ENCODE data around the gene AATK. TPM values are rescaled to one million over a fixed set of nuclear protein-coding genes. Genes with fewer than 3 reads are reported as not detected.

AATK gene
- total and polyA plus RNA-seq, 9 of the 15 experiments (the other 6 are each of a cell fraction or from before 2014, with no cell fraction given), result 0.11 to 0.55 (median 0.38) TPM; not detected in 5

DNA sequence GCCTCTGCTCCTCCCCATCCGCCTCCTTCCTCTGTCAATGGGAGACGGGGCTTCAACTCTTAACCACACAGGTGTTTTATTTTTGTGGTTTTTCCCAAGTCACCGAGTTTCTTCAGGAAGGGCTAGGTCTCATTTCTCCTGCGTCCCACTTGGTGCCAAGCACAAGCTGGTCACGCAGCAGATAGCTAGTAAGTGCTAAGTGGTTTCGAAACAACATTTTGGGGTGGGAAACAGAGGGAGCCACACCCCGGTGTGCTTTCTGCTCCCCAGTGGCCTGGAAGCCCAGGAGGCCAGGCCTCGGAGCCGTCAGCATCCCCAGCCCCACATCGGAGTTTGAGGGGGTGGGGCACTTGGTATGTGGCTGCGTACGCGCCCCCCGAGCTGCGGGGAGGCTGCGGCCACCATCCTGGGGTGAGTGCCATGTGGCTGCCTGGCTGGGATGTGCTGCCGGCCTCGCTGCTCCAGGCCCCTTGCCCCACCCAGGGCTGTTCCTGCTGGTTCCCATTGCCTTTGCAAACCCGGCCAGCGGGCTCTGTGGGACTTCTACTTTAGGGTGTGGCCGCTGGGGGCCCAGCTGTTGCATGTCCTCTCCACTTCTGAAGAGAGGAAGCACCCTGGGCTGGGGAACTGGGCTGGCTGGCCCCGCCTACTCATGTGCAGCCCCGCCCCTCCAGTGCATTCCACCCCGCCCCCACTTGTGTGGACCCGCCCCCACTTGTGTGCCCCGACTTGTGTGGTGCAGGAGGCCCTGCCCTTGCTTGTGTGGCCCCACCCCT lies 75.5 kb downstream of the AATK start (continued):
- TF ChIP-seq, protein P1, sequence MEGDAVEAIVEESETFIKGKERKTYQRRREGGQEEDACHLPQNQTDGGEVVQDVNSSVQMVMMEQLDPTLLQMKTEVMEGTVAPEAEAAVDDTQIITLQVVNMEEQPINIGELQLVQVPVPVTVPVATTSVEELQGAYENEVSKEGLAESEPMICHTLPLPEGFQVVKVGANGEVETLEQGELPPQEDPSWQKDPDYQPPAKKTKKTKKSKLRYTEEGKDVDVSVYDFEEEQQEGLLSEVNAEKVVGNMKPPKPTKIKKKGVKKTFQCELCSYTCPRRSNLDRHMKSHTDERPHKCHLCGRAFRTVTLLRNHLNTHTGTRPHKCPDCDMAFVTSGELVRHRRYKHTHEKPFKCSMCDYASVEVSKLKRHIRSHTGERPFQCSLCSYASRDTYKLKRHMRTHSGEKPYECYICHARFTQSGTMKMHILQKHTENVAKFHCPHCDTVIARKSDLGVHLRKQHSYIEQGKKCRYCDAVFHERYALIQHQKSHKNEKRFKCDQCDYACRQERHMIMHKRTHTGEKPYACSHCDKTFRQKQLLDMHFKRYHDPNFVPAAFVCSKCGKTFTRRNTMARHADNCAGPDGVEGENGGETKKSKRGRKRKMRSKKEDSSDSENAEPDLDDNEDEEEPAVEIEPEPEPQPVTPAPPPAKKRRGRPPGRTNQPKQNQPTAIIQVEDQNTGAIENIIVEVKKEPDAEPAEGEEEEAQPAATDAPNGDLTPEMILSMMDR (IDR thresholded peaks at IDR 0.05 in 2 of 3, conservative IDR thresholded peaks at IDR 0.05 in 1 of 3; ENCODE audit: insufficient read depth in 2 of 3, low read depth in 1 of 3, low read length in 3 of 3), result peak in 2 of 3 experiments; percentile 20 to 34; a peak in 3 of 6 replicates
- TF ChIP-seq NRF1 (conservative IDR thresholded peaks at IDR 0.05 in 1 of 2, IDR thresholded peaks at IDR 0.05 in 1 of 2) (peak; percentile 33 to 34; a peak in 2 of 4 replicates), BCOR (IDR thresholded peaks at IDR 0.05) (no peak), ELF2 (CRISPR knock-in tag; IDR thresholded peaks at IDR 0.05) (no peak), BHLHE40 (IDR thresholded peaks at IDR 0.05; ENCODE audit: low read length) (0 out of 2 replicates have a peak, but pooled peaks have one; percentile 46), TCF7 (IDR thresholded peaks at IDR 0.05; ENCODE audit: borderline replicate concordance) (no peak), TOE1 (IDR thresholded peaks at IDR 0.05; ENCODE audit: borderline replicate concordance) (no peak), TOE1 (CRISPR knock-in tag; IDR thresholded peaks at IDR 0.05; ENCODE audit: borderline replicate concordance, low read depth) (no peak), JUNB (CRISPR knock-in tag; conservative IDR thresholded peaks at IDR 0.05) (no peak), NCOA4 (IDR thresholded peaks at IDR 0.05; ENCODE audit: partially characterized antibody) (no peak), ZBTB7A (IDR thresholded peaks at IDR 0.05; ENCODE audit: borderline replicate concordance, control insufficient read depth, low read depth, low read length) (peak; percentile 64; the same call in 1 of the 2 replicates), KLF1 (tag; IDR thresholded peaks at IDR 0.05) (0 out of 2 replicates have a peak, but pooled peaks have one; percentile 21), CREB1 (IDR thresholded peaks at IDR 0.05) (no peak), CREB1 (CRISPR knock-in tag; IDR thresholded peaks at IDR 0.05) (0 out of 2 replicates have a peak, but pooled peaks have one; percentile 23), GATA2 (CRISPR knock-in tag; IDR thresholded peaks at IDR 0.05) (no peak), ZNF165 (CRISPR knock-in tag; IDR thresholded peaks at IDR 0.05; ENCODE audit: borderline replicate concordance) (no peak), ZNF57 (CRISPR knock-in tag; IDR thresholded peaks at IDR 0.05) (no peak), POLR3G (IDR thresholded peaks at IDR 0.05; ENCODE audit: extremely low read depth, insufficient read length, insufficient replicate concordance) (no peak), CHD4 (IDR thresholded peaks at IDR 0.05; ENCODE audit: insufficient read depth, insufficient replicate concordance, low read depth, low read length, poor library complexity, severe bottlenecking) (no peak), DNMT1 (IDR thresholded peaks at IDR 0.05) (no peak), PCBP1 (IDR thresholded peaks at IDR 0.05; ENCODE audit: low read depth, low read length, poor library complexity, severe bottlenecking) (no peak), NFE2 (IDR thresholded peaks at IDR 0.05; ENCODE audit: low read depth) (no peak)
- TF ChIP-seq, protein P2, sequence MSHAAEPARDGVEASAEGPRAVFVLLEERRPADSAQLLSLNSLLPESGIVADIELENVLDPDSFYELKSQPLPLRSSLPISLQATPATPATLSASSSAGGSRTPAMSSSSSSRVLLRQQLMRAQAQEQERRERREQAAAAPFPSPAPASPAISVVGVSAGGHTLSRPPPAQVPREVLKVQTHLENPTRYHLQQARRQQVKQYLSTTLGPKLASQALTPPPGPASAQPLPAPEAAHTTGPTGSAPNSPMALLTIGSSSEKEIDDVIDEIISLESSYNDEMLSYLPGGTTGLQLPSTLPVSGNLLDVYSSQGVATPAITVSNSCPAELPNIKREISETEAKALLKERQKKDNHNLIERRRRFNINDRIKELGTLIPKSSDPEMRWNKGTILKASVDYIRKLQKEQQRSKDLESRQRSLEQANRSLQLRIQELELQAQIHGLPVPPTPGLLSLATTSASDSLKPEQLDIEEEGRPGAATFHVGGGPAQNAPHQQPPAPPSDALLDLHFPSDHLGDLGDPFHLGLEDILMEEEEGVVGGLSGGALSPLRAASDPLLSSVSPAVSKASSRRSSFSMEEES (CRISPR knock-in tag; IDR thresholded peaks at IDR 0.05), result no peak
- TF ChIP-seq, protein P3, sequence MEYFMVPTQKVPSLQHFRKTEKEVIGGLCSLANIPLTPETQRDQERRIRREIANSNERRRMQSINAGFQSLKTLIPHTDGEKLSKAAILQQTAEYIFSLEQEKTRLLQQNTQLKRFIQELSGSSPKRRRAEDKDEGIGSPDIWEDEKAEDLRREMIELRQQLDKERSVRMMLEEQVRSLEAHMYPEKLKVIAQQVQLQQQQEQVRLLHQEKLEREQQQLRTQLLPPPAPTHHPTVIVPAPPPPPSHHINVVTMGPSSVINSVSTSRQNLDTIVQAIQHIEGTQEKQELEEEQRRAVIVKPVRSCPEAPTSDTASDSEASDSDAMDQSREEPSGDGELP (CRISPR knock-in tag; IDR thresholded peaks at IDR 0.05; ENCODE audit: borderline replicate concordance), result peak; percentile 98
